Measurements from ENCODE around the gene SPINK7.
A peak's percentile ranks its signal among the peaks of the same experiment; 100 is the strongest.

SPINK7 gene

DNA sequence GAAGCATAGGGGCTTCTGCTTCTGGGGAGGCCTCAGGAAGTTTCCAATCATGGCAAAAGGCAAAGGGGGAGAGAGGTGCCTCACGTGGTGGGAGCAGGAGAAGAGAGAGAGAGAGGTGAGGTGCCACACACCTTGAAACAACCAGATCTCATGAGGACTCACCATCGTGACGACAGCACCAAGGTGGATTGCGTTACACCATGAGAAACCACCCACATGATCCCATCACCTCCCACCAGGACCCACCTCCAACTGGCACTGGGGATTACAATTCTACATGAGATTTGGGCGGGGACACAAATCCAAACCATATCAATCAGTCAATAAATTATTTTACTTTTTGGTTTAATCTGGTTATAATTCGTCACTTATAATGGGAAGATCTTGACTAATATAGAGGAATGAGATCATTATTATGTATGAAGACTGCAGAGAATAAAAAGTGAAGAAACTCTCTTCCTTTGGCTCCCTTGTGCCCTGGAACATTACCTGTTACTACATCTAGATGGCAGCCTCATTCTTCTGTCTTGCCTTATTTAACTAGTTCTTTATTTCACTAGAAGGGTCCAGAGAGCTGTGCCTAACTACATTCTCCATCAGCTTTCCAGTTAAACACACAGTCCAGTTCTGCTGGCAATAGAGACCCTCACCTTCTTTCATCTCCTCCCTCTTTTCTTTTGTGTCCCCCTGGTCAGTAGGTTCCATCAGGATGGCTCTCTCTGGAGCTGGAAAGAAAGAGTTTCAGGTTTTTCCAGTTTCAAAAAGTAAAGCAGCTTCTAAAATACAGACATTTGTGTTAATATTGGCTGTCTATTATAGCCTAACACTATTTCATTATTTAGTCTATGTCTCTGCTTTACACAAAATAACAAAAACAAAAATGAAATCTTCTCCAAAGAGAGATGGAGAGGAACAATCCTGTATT is 21.7 kb upstream of the SPINK7 start:
- no peaks in the 10 kb centered on the region for H3K4me1 ChIP-seq (ENCODE audit: low read length)
- no peaks in the 10 kb centered on the region for H3K9me3 ChIP-seq (ENCODE audit: insufficient read depth, low read length)
- no peaks in the 10 kb centered on the region for H4K20me1 ChIP-seq (ENCODE audit: insufficient read depth, low read length)
- H3K9ac ChIP-seq (ENCODE audit: low read length): no peak overlapping the region
- no peak overlapping the region for H3K4me2 ChIP-seq (ENCODE audit: low read length)
- H3K27me3 ChIP-seq (ENCODE audit: low read depth, low read length): peaks cover 4% of the 10 kb centered on the region; the same call in 1 of the 2 replicates
- no peak overlapping the region for H3K27ac ChIP-seq (ENCODE audit: low read length)
- no peaks in the 10 kb centered on the region for H3K36me3 ChIP-seq (replicated peaks; ENCODE audit: low read depth, low read length)
- H3K4me3 ChIP-seq (ENCODE audit: low read length): no peak overlapping the region
- TF ChIP-seq, protein P1, sequence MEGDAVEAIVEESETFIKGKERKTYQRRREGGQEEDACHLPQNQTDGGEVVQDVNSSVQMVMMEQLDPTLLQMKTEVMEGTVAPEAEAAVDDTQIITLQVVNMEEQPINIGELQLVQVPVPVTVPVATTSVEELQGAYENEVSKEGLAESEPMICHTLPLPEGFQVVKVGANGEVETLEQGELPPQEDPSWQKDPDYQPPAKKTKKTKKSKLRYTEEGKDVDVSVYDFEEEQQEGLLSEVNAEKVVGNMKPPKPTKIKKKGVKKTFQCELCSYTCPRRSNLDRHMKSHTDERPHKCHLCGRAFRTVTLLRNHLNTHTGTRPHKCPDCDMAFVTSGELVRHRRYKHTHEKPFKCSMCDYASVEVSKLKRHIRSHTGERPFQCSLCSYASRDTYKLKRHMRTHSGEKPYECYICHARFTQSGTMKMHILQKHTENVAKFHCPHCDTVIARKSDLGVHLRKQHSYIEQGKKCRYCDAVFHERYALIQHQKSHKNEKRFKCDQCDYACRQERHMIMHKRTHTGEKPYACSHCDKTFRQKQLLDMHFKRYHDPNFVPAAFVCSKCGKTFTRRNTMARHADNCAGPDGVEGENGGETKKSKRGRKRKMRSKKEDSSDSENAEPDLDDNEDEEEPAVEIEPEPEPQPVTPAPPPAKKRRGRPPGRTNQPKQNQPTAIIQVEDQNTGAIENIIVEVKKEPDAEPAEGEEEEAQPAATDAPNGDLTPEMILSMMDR (IDR thresholded peaks at IDR 0.05; ENCODE audit: low read depth, low read length): peak; percentile 59
- no peak for TF ChIP-seq EZH2phosphoT487 (IDR thresholded peaks at IDR 0.05; ENCODE audit: low read depth)
- peak overlapping the region; percentile 18; the same call in 1 of the 2 replicates for H2AFZ ChIP-seq (ENCODE audit: low read depth, low read length)
- no peaks in the 10 kb centered on the region for H3K79me2 ChIP-seq (ENCODE audit: low read length)

DNA sequence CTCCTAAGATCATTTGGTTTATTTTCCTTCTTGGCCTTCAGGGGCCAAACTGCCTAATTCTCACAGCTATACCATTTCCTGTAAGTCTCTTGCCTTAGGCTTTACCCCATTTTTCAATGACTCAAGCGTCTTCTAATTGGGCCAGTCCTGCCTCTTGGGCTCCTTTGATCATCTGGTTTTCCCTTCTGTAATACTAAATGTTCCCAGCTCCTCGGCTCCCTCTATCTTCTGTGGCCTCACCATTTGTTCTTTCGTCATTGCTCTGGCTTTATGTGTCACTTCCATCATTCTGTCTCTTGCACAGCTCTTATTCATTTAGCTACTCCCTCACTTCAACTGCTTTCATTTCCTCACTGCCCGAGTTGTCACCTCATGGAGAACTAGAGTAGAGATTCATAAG is 14.5 kb upstream of the SPINK7 start:
- H3K27ac ChIP-seq (ENCODE audit: low read length): no peak overlapping the region
- H3K4me3 ChIP-seq (ENCODE audit: low read length): no peak overlapping the region
- no peaks in the 10 kb centered on the region for H3K27me3 ChIP-seq (ENCODE audit: low read depth, low read length)
- no peaks in the 10 kb centered on the region for H4K20me1 ChIP-seq (ENCODE audit: insufficient read depth, low read length)
- H3K9me3 ChIP-seq (ENCODE audit: insufficient read depth, low read length): no peaks in the 10 kb centered on the region
- no peak overlapping the region for H3K4me2 ChIP-seq (ENCODE audit: low read length)
- no peak for TF ChIP-seq EZH2phosphoT487 (IDR thresholded peaks at IDR 0.05; ENCODE audit: low read depth)
- TF ChIP-seq, protein P1 (IDR thresholded peaks at IDR 0.05; ENCODE audit: low read depth, low read length): no peak
- H2AFZ ChIP-seq (ENCODE audit: low read depth, low read length): no peak overlapping the region
- H3K4me1 ChIP-seq (ENCODE audit: low read length): peaks cover 6% of the 10 kb centered on the region
- H3K36me3 ChIP-seq (replicated peaks; ENCODE audit: low read depth, low read length): no peaks in the 10 kb centered on the region
- H3K9ac ChIP-seq (ENCODE audit: low read length): no peak overlapping the region
- no peaks in the 10 kb centered on the region for H3K79me2 ChIP-seq (ENCODE audit: low read length)

DNA sequence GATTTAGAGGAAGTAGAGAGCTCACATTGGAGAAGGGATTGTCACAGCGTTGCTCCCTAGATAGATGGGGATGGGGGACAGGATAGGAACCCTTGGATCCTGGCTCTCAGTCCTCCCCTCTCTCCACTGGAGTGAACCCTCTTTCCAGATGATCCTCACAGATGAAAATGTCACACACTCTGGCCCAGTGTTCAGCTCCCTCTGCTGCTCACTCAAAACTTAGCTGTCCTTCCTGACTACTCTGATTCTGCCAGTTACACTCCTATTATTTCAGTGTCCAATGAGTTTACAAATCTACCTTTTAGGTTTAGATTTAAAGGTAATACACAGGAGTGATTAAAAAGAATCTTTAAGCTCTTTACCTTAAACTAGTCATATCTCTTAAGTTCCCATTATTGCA is 5.8 kb upstream of the SPINK7 start:
- Histone ChIP-seq H3K36me3 (replicated peaks; ENCODE audit: low read depth, low read length) (no peaks in the 10 kb centered on the region), H3K9ac (ENCODE audit: low read length) (no peak overlapping the region), H3K27ac (ENCODE audit: low read length) (no peak overlapping the region), H2AFZ (ENCODE audit: low read depth, low read length) (no peak overlapping the region), H3K4me2 (ENCODE audit: low read length) (no peak overlapping the region), H3K27me3 (ENCODE audit: low read depth, low read length) (no peaks in the 10 kb centered on the region), H4K20me1 (ENCODE audit: insufficient read depth, low read length) (no peaks in the 10 kb centered on the region), H3K4me3 (ENCODE audit: low read length) (no peak overlapping the region), H3K4me1 (ENCODE audit: low read length) (peaks cover 6% of the 10 kb centered on the region), H3K79me2 (ENCODE audit: low read length) (no peaks in the 10 kb centered on the region), H3K9me3 (ENCODE audit: insufficient read depth, low read length) (no peaks in the 10 kb centered on the region)
- TF ChIP-seq EZH2phosphoT487 (IDR thresholded peaks at IDR 0.05; ENCODE audit: low read depth): no peak
- TF ChIP-seq, protein P1 (IDR thresholded peaks at IDR 0.05; ENCODE audit: low read depth, low read length): no peak

DNA sequence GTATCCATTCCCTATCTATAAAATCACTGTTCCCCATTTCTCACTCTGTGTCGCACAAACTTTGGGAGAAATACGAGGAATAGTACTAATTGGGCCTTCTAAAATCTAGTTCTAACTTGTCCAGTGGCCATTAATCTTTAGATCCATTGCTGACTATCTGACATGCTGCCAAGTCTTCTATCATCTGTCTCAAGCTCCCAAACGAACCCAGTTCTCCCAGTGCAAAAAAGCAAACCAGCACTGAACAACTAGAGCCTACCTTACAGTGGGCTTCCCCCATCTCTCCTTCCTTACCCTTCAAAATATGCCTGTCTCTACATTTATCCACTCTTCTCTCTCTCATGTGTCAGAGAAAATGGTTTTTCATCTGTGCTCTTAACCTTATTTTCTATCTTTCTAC is 3.2 kb upstream of the SPINK7 start:
- H3K27ac ChIP-seq (ENCODE audit: low read length): no peak overlapping the region

More for the DNA sequence above, 3.2 kb upstream of the SPINK7 start:
- Histone ChIP-seq H3K4me2 (ENCODE audit: low read length) (no peak overlapping the region), H2AFZ (ENCODE audit: low read depth, low read length) (no peak overlapping the region), H3K79me2 (ENCODE audit: low read length) (no peaks in the 10 kb centered on the region), H3K4me3 (ENCODE audit: low read length) (no peak overlapping the region), H3K36me3 (replicated peaks; ENCODE audit: low read depth, low read length) (no peaks in the 10 kb centered on the region), H3K9ac (ENCODE audit: low read length) (no peak overlapping the region), H3K4me1 (ENCODE audit: low read length) (no peaks in the 10 kb centered on the region), H3K27me3 (ENCODE audit: low read depth, low read length) (no peaks in the 10 kb centered on the region), H4K20me1 (ENCODE audit: insufficient read depth, low read length) (no peaks in the 10 kb centered on the region), H3K9me3 (ENCODE audit: insufficient read depth, low read length) (no peaks in the 10 kb centered on the region)
- TF ChIP-seq, protein P1 (IDR thresholded peaks at IDR 0.05; ENCODE audit: low read depth, low read length): no peak
- TF ChIP-seq EZH2phosphoT487 (IDR thresholded peaks at IDR 0.05; ENCODE audit: low read depth): no peak
